ENCODE results near the gene CMC1.

DNA sequence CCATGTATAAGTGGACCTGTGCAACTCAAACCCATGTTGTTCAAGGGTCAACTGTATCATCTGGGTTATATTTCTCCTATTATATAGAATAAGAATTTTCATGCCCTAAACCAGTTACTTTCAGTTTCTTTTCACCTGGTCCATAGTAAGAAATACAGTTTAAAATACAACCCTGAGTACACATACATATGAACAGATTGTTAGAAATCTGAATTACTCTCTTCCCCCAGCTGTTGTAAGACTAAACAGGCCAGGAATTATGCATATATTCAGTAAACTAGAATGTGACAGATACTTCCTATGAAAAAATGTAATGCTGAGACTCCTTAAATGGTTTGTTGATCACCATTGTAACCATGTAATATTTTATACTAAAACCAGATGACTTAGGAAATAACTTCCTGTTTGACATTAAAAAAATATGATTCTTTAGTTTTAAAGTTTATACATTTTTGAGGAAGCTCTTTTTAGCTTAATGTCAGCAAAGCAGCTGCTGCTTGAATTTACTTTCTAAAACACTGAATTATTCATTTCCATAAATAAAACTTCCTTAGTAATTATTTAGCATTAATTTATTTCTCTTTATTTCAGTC is 54.6 kb downstream of the CMC1 start:
- TF ChIP-seq POLR2AphosphoS5 (IDR thresholded peaks at IDR 0.05; ENCODE audit: borderline replicate concordance, low read depth, low read length) (no peak), EZH2 (IDR thresholded peaks at IDR 0.05) (no peak)
